Renal cortex interstitium (tissue), 15 donors: ENCODE data around the gene WASF3. TPM values are rescaled to one million over a fixed set of nuclear protein-coding genes. Genes with fewer than 3 reads are reported as not detected.

Source experiments
- DNase-seq, 11 donors: peaks; one replicate each; pipeline ENCODE4 v3.0.0-alpha.2; 2013; ENCODE audit warnings: low read depth in 9 of 11, low spot score in 4 of 11; ENCODE audit errors: extremely low read depth in 1 of 11
- long read RNA-seq, 16 experiments: transcript quantifications; one replicate each; lab custom pipeline, GENCODE V29; 2026
- polyA plus RNA-seq, 3 donors: library from polyadenylated mRNA; unstranded; fragments of 120-200 nt; gene quantifications; one replicate each; pipeline ENCODE4 v1.2.1, GENCODE V29; 2013; ENCODE audit not compliant: insufficient read length in 3 of 3

WASF3 gene, protein sequence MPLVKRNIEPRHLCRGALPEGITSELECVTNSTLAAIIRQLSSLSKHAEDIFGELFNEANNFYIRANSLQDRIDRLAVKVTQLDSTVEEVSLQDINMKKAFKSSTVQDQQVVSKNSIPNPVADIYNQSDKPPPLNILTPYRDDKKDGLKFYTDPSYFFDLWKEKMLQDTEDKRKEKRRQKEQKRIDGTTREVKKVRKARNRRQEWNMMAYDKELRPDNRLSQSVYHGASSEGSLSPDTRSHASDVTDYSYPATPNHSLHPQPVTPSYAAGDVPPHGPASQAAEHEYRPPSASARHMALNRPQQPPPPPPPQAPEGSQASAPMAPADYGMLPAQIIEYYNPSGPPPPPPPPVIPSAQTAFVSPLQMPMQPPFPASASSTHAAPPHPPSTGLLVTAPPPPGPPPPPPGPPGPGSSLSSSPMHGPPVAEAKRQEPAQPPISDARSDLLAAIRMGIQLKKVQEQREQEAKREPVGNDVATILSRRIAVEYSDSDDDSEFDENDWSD
- 10 to 100 TPM; 54.9 to 59.8 (median 54.9) TPM for polyA plus RNA-seq
- long read RNA-seq, donor 1, partial matches to known transcripts = 5 of 5 reads
- long read RNA-seq, donor 1, other reads (novel, unspliced or antisense) = 0 of 5 reads
- long read RNA-seq, donor 2, full-length matches to known transcripts = 2 of 7 reads
- long read RNA-seq, donor 2, partial matches to known transcripts = 5 of 7 reads
- long read RNA-seq, donor 2, other reads (novel, unspliced or antisense) = 0 of 7 reads
- long read RNA-seq, donor 3, full-length matches to known transcripts = 4 of 4 reads
- long read RNA-seq, donor 3, partial matches to known transcripts = 0 of 4 reads
- long read RNA-seq, donor 3, other reads (novel, unspliced or antisense) = 0 of 4 reads
- long read RNA-seq, donor 4, full-length matches to known transcripts = 3 of 3 reads
- long read RNA-seq, donor 4, partial matches to known transcripts = 0 of 3 reads
- long read RNA-seq, donor 4, other reads (novel, unspliced or antisense) = 0 of 3 reads
- long read RNA-seq, donor 5 = 0 reads
- long read RNA-seq, donor 6, full-length matches to known transcripts = 2 of 116 reads
- long read RNA-seq, donor 6, partial matches to known transcripts = 114 of 116 reads
- long read RNA-seq, donor 6, other reads (novel, unspliced or antisense) = 0 of 116 reads
- long read RNA-seq, donor 7, full-length matches to known transcripts = 2 of 2 reads
- long read RNA-seq, donor 7, partial matches to known transcripts = 0 of 2 reads
- long read RNA-seq, donor 7, other reads (novel, unspliced or antisense) = 0 of 2 reads
- long read RNA-seq, donor 8, full-length matches to known transcripts = 7 of 39 reads
- long read RNA-seq, donor 8, partial matches to known transcripts = 32 of 39 reads
- long read RNA-seq, donor 8, other reads (novel, unspliced or antisense) = 0 of 39 reads
- long read RNA-seq, donor 9, full-length matches to known transcripts = 8 of 51 reads
- long read RNA-seq, donor 9, partial matches to known transcripts = 43 of 51 reads
- long read RNA-seq, donor 9, other reads (novel, unspliced or antisense) = 0 of 51 reads
- long read RNA-seq, donor 10, full-length matches to known transcripts = 1 of 1 reads
- long read RNA-seq, donor 10, partial matches to known transcripts = 0 of 1 reads
- long read RNA-seq, donor 10, other reads (novel, unspliced or antisense) = 0 of 1 reads
- long read RNA-seq, donor 11, full-length matches to known transcripts = 6 of 6 reads
- long read RNA-seq, donor 11, partial matches to known transcripts = 0 of 6 reads
- long read RNA-seq, donor 11, other reads (novel, unspliced or antisense) = 0 of 6 reads
- long read RNA-seq, donor 12, full-length matches to known transcripts = 1 of 1 reads
- long read RNA-seq, donor 12, partial matches to known transcripts = 0 of 1 reads
- long read RNA-seq, donor 12, other reads (novel, unspliced or antisense) = 0 of 1 reads
- long read RNA-seq, donor 13 = 0 reads
- long read RNA-seq, donor 14, full-length matches to known transcripts = 3 of 3 reads
- long read RNA-seq, donor 14, partial matches to known transcripts = 0 of 3 reads
- long read RNA-seq, donor 14, other reads (novel, unspliced or antisense) = 0 of 3 reads
- long read RNA-seq, donor 15, full-length matches to known transcripts = 2 of 2 reads
- long read RNA-seq, donor 15, partial matches to known transcripts = 0 of 2 reads
- long read RNA-seq, donor 15, other reads (novel, unspliced or antisense) = 0 of 2 reads
- long read RNA-seq, donor 16, full-length matches to known transcripts = 16 of 38 reads
- long read RNA-seq, donor 16, partial matches to known transcripts = 22 of 38 reads
- long read RNA-seq, donor 16, other reads (novel, unspliced or antisense) = 0 of 38 reads

DNA sequence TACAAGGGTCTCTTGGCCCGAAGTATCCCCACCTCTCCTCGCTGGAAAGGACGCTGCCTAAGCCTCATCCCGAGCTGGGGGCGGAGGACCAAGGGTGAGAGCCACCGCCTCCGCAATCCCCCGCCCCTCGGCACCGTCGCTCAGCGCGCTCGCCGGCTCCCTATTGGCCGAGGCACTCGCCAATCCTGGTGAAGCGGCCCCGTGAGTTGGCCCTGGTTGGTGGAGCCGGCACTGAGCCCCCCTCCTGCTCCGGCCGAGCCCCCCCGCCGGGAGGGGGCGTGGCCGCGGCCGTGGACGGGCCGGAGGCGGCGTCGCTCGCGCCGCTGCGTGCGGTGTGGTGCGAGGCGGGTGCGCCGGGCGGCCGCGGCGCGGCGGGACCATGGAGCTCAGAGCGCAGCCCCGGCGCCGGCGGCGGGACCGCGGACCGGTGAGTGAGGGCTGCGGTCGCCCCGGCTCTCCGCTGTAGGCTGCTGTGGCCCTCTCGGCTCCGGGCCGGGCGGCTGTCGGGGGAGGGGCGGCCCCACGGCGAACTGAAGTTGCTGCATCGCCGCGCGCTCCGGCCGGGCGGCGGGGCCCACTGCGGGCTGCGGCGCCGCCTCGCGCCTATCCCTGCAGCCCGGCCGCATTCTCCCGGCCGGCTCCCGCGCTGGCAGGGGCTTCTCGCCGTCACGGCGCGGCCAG, at the start of gene WASF3:
WASF3 (plus strand) TSS at position 291 of the 681 bp plus-strand sequence. CDS start 84,588 bp downstream, outside the sequence.
- peak; percentile 84 to 94 (median 92) for DNase-seq

DNA sequence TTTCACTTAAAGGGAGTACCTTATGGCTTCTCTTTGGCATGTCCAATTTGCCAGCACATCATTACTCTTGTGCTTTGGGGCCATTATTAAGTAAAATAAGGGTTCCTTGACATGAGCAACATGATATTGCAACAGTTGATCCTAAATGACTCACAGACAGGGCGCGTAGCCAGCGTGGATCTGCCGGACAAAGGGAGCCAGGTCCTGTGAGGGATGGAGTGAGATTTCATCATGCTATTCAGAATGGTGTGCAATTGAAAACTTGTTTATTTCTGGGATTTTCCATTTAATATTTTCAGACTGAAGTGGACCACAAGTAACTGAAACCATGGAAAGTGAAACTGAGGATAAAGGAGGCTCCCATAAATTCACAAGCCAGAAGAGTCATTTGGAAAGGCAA, 48.6 kb upstream of the WASF3 start:
- DNase-seq = no peak

DNA sequence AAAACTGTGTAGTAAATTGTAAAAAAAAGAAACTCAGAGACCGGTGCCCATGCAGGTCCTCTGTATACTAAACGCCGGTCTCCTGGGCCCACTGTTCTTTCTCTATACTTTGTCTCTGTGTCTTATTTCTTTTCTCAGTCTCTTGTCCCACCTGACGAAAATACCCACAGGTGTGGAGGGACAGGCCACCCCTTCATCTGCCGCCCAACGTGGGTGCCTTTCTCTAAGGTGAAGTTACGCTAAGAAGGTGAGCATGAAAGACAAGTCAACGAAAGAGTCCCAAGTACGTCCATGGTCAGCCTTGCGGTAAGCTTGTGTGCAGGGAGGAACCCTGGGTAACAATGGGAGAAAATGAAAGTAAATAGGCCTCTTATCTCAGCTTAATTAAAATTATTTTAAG, 48.0 kb upstream of the WASF3 start:
- no peak for DNase-seq

DNA sequence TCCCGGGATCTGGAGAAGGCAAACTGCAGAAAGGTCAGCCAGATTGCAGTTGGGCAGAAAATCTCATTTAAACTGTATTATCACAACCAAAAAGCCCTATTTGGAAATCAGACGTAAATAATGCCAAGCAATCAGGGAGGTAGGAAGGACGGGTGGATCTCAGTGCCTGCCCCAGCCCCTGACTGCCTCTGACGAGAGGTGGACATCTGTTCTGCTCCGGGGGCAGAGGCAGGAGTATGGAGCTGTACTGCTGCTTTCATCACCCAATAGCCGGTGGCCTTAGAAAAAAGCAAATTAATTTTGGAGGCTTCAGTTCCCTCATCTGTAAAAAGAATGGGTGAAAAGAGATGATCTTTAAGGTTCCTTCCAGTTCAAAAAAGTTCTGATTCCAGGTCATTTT, 43.6 kb upstream of the WASF3 start:
- no peak for DNase-seq

DNA sequence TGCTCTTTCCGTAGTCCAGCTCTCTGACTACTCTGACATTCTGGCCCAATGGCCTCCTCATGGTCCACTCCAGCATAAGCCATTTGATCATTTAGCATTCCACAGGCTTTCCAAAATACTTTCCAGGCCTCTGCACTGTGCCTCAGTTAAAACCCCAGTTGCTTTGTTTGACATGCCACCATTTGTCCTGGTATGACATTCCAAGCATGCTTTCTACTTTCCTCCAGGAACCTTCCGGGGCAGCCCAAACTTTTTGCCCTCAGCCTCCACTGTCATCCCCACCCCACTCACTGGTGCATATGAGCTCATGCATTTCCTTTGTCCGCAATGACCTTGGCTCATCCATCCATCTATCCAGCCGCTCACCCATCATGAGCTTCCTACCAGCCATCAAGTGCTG, 41.8 kb upstream of the WASF3 start:
- DNase-seq = no peak

DNA sequence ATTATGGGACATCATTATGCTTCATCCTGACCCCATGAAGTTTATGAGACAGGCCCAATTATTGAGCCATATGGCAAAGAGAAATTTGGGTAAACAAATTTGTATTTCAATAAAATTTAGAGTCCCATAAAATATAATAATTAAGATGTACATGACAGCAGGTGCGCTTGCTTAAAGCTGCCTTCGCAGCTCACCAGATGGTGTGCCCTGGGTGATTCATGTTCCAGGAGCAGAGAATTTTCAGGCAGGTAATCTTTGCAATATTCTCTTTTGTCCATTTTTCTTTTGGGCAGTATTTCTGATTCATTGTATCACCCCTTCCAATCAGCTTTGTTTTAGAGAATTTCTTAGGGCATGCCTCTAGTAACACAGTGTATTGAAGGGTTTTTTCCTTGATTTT, 39.5 kb upstream of the WASF3 start:
- no peak for DNase-seq

DNA sequence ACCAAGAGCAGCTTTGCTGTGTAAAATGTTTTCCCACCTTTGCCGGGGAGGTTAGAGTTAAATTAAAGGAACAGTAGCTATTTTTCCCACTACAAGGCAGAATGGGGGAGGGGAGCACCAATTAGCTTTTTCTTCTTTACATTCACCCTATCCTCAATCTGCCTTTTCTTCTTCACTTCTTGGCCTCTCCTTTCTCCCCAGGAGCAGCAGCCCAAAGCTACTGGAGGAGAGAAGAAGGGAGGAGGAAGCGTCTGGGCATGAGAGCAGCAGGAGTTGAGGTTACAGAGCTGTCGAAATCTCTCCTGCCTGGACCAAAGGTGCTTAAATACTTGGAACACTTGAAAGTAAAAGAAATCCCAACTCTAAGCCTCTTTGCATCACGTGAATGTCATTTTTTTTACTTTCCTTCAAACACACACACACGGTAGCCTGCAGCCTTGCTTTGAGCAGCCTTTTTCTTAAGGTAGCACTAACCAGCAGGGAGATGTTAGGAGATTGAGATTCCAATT, 39.0 kb upstream of the WASF3 start:
- DNase-seq = no peak

DNA sequence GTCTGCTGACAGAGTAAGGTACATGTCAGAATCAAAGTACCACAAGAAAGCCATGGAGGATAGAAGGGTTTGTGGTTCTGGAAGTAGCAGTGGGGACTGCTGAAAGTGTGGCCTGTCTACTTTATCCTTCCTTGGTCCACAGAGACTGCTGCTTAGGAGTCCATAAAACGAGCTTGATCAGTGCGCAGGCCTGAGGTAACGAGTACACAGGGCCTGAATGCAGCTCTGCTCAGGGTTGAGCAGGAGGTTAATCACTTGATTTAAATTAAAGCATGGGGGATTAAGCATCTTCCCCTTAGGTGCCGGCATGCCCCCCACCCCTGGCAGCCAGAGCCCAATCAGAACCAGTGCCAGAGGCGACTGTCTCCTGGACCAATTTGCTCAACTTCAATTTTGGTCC, 34.9 kb upstream of the WASF3 start:
- no peak for DNase-seq

DNA sequence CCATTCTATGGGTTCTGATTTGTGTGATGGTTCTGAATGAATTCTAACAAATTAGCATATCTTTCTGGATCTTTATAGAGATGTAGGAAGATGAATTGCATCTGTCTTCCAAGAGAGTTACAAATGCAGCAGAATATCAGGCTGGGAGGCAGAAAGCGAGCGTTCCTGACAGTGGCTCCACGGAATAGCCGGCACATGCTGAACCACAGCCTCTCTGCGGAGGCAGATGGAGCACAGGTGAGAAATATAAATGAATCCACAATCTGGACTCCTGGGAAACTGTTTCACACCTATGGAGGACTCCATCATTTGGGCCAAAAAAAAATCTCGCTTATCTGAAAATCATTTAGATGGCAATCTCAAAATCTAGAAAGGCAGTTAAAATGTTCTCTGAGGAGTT, 34.5 kb upstream of the WASF3 start:
- no peak for DNase-seq

DNA sequence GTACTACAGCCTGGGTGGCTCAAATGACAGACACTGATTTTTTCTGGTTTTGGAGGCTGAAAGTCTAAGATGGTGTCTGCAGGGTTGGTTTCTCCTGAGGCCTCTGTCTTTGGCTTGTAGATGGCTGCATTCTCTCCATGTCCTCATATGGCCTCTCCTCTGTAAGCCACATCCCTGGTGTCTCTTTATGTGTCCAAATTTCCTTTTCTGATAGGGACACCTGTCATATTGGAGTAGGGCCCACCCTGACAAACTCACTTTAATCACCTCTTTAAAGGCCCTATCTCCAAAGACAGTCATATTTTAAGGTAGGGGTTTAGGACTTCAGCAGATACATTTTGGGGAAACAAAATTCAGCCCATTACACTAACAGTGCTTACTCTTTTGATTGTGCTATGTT, 32.0 kb upstream of the WASF3 start:
- DNase-seq = no peak

DNA sequence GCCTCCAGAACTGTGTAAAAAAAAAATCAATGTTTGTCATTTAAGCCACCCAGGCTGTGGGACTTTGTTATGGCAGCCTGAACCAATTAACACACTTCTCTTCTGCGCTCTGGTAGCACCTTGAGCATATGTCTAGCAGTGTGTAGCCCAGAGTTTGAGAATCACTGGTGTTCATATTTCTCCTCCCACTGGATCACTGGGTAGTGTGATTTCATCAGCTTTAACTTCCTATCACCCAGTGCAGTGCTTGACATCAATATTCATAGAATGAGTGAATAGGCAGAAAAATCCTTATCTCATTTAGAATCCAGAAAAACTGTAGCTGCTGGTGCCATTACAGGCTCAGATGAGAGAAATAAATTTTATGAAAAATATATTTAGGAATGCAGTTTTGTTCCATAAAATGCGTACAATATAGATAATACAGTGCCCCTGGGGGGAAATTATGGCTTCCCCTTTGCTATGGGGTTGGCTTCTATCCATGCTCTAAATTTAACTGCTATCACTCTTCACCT, 30.7 kb upstream of the WASF3 start:
- DNase-seq = no peak

DNA sequence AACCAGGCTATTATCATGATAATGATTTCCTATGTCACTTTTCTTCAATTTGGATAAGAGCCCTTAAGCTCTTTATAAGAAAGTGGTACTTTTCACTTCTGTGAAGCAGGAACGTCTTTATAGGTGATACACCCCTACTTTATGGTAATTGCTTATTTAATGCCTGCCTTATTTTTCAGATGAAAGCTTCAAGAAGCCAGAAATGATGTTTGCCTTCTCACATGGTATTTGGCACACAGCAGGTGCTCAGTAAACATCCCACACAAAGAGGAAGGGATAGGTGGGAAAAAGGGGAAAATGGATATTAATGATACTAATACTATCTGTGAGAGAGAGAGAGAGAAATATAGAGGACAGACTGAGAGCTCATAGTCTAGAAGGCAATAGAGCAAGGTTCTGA, 29.0 kb upstream of the WASF3 start:
- DNase-seq = no peak

DNA sequence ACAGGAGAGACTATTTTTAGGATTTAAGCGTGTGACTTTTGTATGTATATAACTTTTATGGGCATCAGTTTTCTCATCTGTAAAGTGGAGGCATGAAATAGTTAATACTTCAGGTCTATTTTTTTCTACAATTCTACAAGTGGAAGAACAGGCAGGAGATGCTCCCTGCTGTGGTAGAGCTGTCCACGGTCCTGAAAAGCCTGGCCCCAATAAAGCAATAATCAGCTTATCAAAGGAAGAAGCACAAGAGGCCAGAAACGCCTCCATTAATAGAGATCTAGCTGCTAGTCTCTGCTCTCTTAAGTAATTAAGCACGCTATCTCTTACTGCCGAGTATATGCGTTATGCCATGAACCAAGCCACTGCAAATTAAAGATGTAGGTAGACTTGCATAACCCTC, 28.0 kb upstream of the WASF3 start:
- DNase-seq = peak; percentile 31 to 73 (median 60)

DNA sequence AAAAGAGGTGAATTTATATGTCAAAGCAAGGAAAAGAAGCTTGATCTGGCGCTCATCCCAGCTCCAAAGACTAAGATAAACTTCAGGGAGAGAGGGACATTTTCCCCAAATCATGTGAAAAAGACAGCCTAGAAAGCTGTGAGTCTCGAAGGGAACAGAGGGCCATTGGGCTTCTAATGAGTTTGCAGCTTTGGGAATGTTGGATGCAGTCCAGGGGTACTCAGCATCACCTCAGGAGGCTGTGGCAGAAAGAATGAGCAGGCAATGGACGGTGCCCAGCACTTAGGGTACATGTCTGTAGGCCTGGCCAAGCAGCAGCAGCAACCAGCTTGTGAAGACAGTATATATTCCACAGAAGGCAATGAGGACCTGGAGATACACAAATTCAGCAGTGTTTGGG, 25.7 kb upstream of the WASF3 start:
- no peak for DNase-seq

DNA sequence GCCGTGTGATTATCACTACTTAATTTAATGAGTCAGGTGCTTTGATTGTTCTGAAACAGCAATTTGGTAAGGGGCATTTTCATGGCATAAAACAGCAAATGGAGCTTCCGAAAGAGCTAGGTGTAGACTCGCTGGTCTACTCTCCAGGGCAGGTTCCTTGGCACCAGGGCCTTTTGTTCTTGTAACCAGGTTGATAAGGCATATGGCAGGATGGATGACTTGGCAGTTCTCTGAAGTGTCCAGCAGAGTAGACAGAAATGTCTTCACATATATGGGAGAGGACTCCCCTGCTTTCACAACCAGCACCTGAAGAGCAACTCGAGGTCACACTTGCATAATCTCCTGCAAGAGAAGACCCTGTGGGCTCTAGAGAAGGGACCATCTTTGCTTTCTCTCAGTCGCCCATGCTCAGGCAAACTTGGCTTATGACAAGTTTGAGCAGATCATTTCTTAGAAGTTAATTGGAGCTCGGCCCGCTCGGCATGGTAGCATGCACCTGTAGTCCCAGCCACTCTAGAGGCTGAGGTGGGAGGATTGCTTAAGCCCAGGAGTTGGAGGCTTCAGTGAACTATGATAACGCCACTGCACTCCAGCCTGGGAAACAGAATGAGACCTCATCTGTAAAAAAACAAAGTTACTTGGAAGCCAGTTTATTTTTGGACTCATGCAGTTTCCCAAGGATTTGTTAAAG, 23.3 kb upstream of the WASF3 start:
- no peak for DNase-seq
